Activated CD8-positive, alpha-beta T cell treated with anti-CD3 and anti-CD28 coated beads, Interleukin-2, amount 10 ng/mL, durations not matched to agents 7 days and 5 days (primary cell): ENCODE results near the gene GLMP. TPM values are rescaled to one million over a fixed set of nuclear protein-coding genes. Genes with fewer than 3 reads are reported as not detected.

Experiments
- ATAC-seq: fragments of 150-1000 bp; cut with Tn5 transposase; one replicate; pipeline ENCODE4 v1.10.0; 2021; ENCODE audit warnings: moderate library complexity
- CTCF ChIA-PET: fragments of 350-600 bp; sonication (Branson Sonifier 250); formaldehyde crosslinking; loops from one replicate; lab custom pipeline; 2021; ENCODE audit warnings: antibody characterized with exemption; lab: Charles Lee
- POLR2A ChIA-PET: fragments of 350-600 bp; sonication (Branson Sonifier 250); formaldehyde crosslinking; loops from one replicate; lab custom pipeline; 2021; ENCODE audit warnings: antibody characterized with exemption; lab: Charles Lee
- DNase-seq: peaks from one replicate; pipeline ENCODE4 v3.0.0-alpha.2; 2020
- H3K27ac Mint-ChIP-seq: one replicate; pipeline ENCODE4 v1.8.0; 2021; ENCODE audit warnings: mild to moderate bottlenecking, mixed read lengths
- H3K27me3 Mint-ChIP-seq: one replicate; pipeline ENCODE4 v1.8.0; 2021; ENCODE audit warnings: low read depth, mixed read lengths
- H3K36me3 Mint-ChIP-seq: one replicate; pipeline ENCODE4 v1.8.0; 2021; ENCODE audit warnings: low read depth, mixed read lengths
- H3K4me1 Mint-ChIP-seq: one replicate; pipeline ENCODE4 v1.8.0; 2021; ENCODE audit warnings: low read depth, mixed read lengths
- H3K4me3 Mint-ChIP-seq: one replicate; pipeline ENCODE4 v1.8.0; 2021; ENCODE audit warnings: mild to moderate bottlenecking, mixed read lengths
- H3K9me3 Mint-ChIP-seq: one replicate; pipeline ENCODE4 v1.8.0; 2022; ENCODE audit warnings: mixed read lengths; ENCODE audit not compliant: insufficient read depth
- total RNA-seq, 2 experiments: library from RNA; stranded (reverse); gene quantifications; one replicate each; pipeline ENCODE4 v1.2.3, GENCODE V29; 2021

GLMP gene
- total RNA-seq, 2 experiments from 2014 or later = 27.7 to 29.8 TPM

GRCh38 chr1:156270314-156270713 is 25.2 kb downstream of the GLMP start:
- Mint-ChIP-seq H3K27me3 (no peaks in the 10 kb centered on the region), H3K9me3 (no peaks in the 10 kb centered on the region), H3K4me3 (no peak overlapping the region), H3K4me1 (no peaks in the 10 kb centered on the region), H3K27ac (no peak overlapping the region), H3K36me3 (peaks cover 68% of the 10 kb centered on the region)
- ChIA-PET POLR2A (interaction anchor here (1.6 to 2.7 kb wide), 2 partner anchors 10 to 12 kb away, joined by 4 to 12 read pairs; partner anchors contain the start of gene SMG5), CTCF (interaction anchor here (3.0 kb wide), 1 partner anchor 10 kb away, joined by 12 read pairs; no protein-coding TSS in a partner anchor)
- ATAC-seq (no peak), DNase-seq (no peak)

- ATAC-seq = no peak
- Mint-ChIP-seq H3K4me3 (no peak overlapping the region), H3K27ac (no peak overlapping the region), H3K36me3 (peaks cover 65% of the 10 kb centered on the region), H3K4me1 (no peaks in the 10 kb centered on the region), H3K27me3 (no peaks in the 10 kb centered on the region), H3K9me3 (no peaks in the 10 kb centered on the region)
- CTCF ChIA-PET = no interaction called here
- POLR2A ChIA-PET = interaction anchor here (0.6 kb wide), 1 partner anchor 291 kb away, joined by 3 read pairs; no protein-coding TSS in a partner anchor
- DNase-seq = no peak
These were observed 27.1 kb downstream of the GLMP start for GRCh38 chr1:156268336-156268735.

- ChIA-PET CTCF (interaction anchor here (2.0 kb wide), 1 partner anchor 54 kb away, joined by 6 read pairs; no protein-coding TSS in a partner anchor), POLR2A (no interaction called here)
- Mint-ChIP-seq H3K27ac (no peak overlapping the region), H3K9me3 (no peaks in the 10 kb centered on the region), H3K36me3 (peaks cover 61% of the 10 kb centered on the region), H3K4me3 (no peak overlapping the region), H3K4me1 (no peaks in the 10 kb centered on the region), H3K27me3 (no peaks in the 10 kb centered on the region)
- DNase-seq = no peak
- ATAC-seq = no peak
These were observed 29.4 kb downstream of the GLMP start for GRCh38 chr1:156266051-156266450.

- POLR2A ChIA-PET = no interaction called here
- Mint-ChIP-seq H3K4me1 (peaks cover 1% of the 10 kb centered on the region), H3K4me3 (no peak overlapping the region), H3K9me3 (no peaks in the 10 kb centered on the region), H3K27me3 (no peaks in the 10 kb centered on the region), H3K36me3 (peaks cover 77% of the 10 kb centered on the region), H3K27ac (no peak overlapping the region)
- no peak for ATAC-seq
- no peak for DNase-seq
- CTCF ChIA-PET = interaction anchor here (1.4 kb wide), 1 partner anchor 55 kb away, joined by 3 read pairs; no protein-coding TSS in a partner anchor
These were observed 32.2 kb downstream of the GLMP start for GRCh38 chr1:156263288-156263655.

- peak overlapping the region; percentile 2 for H3K27ac Mint-ChIP-seq
- ChIA-PET POLR2A (no interaction called here), CTCF (interaction anchor here (1.4 kb wide), 1 partner anchor 56 kb away, joined by 3 read pairs; no protein-coding TSS in a partner anchor)
- H3K9me3 Mint-ChIP-seq = no peaks in the 10 kb centered on the region
- H3K36me3 Mint-ChIP-seq = peaks cover 77% of the 10 kb centered on the region
- peaks cover 7% of the 10 kb centered on the region for H3K4me1 Mint-ChIP-seq
- ATAC-seq = no peak
- no peak overlapping the region for H3K4me3 Mint-ChIP-seq
- DNase-seq = no peak
- no peaks in the 10 kb centered on the region for H3K27me3 Mint-ChIP-seq
These were observed 32.8 kb downstream of the GLMP start for GRCh38 chr1:156262461-156263287.

- CTCF ChIA-PET = interaction anchor here (0.7 to 1.1 kb wide), 3 partner anchors 59 to 120 kb away, joined by 3 to 7 read pairs (median 3); no protein-coding TSS in a partner anchor
- no peaks in the 10 kb centered on the region for H3K27me3 Mint-ChIP-seq
- DNase-seq (no peak), ATAC-seq (no peak)
- H3K4me1 Mint-ChIP-seq = peaks cover 16% of the 10 kb centered on the region
- H3K4me3 Mint-ChIP-seq = no peak overlapping the region
- H3K36me3 Mint-ChIP-seq = peaks cover 71% of the 10 kb centered on the region
- H3K27ac Mint-ChIP-seq = peak overlapping the region; percentile 43
- POLR2A ChIA-PET = interaction anchor here (1.7 kb wide), 1 partner anchor 22 kb away, joined by 7 read pairs; the partner anchor contains the start of gene SMG5
- no peaks in the 10 kb centered on the region for H3K9me3 Mint-ChIP-seq
These were observed 34.6 kb downstream of the GLMP start for GRCh38 chr1:156260896-156261295.

- Mint-ChIP-seq H3K36me3 (peaks cover 63% of the 10 kb centered on the region), H3K4me3 (no peak overlapping the region), H3K9me3 (no peaks in the 10 kb centered on the region), H3K27me3 (no peaks in the 10 kb centered on the region), H3K4me1 (peaks cover 16% of the 10 kb centered on the region), H3K27ac (no peak overlapping the region)
- ATAC-seq (no peak), DNase-seq (no peak)
- CTCF ChIA-PET = interaction anchor here (0.9 to 1.5 kb wide), 8 partner anchors 8 to 163 kb away, joined by 3 to 7 read pairs (median 3); partner anchors contain the start of genes BGLAP and SLC25A44
- POLR2A ChIA-PET = interaction anchor here (1.4 to 1.7 kb wide), 2 partner anchors 20 to 23 kb away, joined by 3 to 7 read pairs; partner anchors contain the start of gene SMG5
These were observed 35.7 kb downstream of the GLMP start for GRCh38 chr1:156259805-156260204.

GRCh38 chr1:156258859-156259258 is 36.6 kb downstream of the GLMP start:
- CTCF ChIA-PET = interaction anchor here (0.9 to 1.5 kb wide), 4 partner anchors 8 to 104 kb away, joined by 3 to 6 read pairs (median 4); partner anchors contain the start of gene BGLAP
- Mint-ChIP-seq H3K4me1 (peaks cover 16% of the 10 kb centered on the region), H3K27ac (no peak overlapping the region), H3K9me3 (no peaks in the 10 kb centered on the region), H3K36me3 (peaks cover 61% of the 10 kb centered on the region), H3K4me3 (no peak overlapping the region), H3K27me3 (no peaks in the 10 kb centered on the region)
- no peak for ATAC-seq
- POLR2A ChIA-PET = interaction anchor here (1.4 kb wide), 1 partner anchor 21 kb away, joined by 3 read pairs; no protein-coding TSS in a partner anchor
- no peak for DNase-seq

- Mint-ChIP-seq H3K4me3 (no peak overlapping the region), H3K36me3 (peaks cover 63% of the 10 kb centered on the region)
- ATAC-seq = no peak
These were observed 37.8 kb downstream of the GLMP start for GRCh38 chr1:156257711-156258110.

GRCh38 chr1:156253634-156254033 is 41.8 kb downstream of the GLMP start:
- Mint-ChIP-seq H3K4me3 (no peak overlapping the region), H3K27me3 (no peaks in the 10 kb centered on the region), H3K36me3 (peaks cover 58% of the 10 kb centered on the region), H3K4me1 (peaks cover 43% of the 10 kb centered on the region), H3K9me3 (no peaks in the 10 kb centered on the region), H3K27ac (peak overlapping the region; percentile 28)
- CTCF ChIA-PET = no interaction called here
- POLR2A ChIA-PET = interaction anchor here (0.7 kb wide), 1 partner anchor 29 kb away, joined by 3 read pairs; the partner anchor contains the start of gene SMG5
- ATAC-seq = no peak
- no peak for DNase-seq

More at GRCh38 chr1:156257711-156258110, 37.8 kb downstream of the GLMP start:
- ChIA-PET CTCF (interaction anchor here (0.9 to 1.1 kb wide), 3 partner anchors 33 to 161 kb away, joined by 3 to 4 read pairs (median 4); no protein-coding TSS in a partner anchor), POLR2A (interaction anchor here (0.8 to 1.3 kb wide), 3 partner anchors 11 to 25 kb away, joined by 3 to 5 read pairs (median 3); partner anchors contain the start of gene SMG5)
- Mint-ChIP-seq H3K9me3 (no peaks in the 10 kb centered on the region), H3K27me3 (no peaks in the 10 kb centered on the region), H3K27ac (peak overlapping the region; percentile 79), H3K4me1 (peaks cover 18% of the 10 kb centered on the region)
- DNase-seq = no peak

GRCh38 chr1:156251527-156251926 is 44.0 kb downstream of the GLMP start:
- ChIA-PET POLR2A (interaction anchor here (0.8 to 1.3 kb wide), 4 partner anchors 21 to 97 kb away, joined by 3 to 6 read pairs (median 3); partner anchors contain the start of gene SMG5), CTCF (interaction anchor here (1.2 to 1.4 kb wide), 3 partner anchors 8 to 155 kb away, joined by 4 to 6 read pairs (median 4); no protein-coding TSS in a partner anchor)
- Mint-ChIP-seq H3K4me1 (peaks cover 26% of the 10 kb centered on the region), H3K27me3 (no peaks in the 10 kb centered on the region), H3K9me3 (no peaks in the 10 kb centered on the region), H3K27ac (peak overlapping the region; percentile 86), H3K4me3 (peak overlapping the region; percentile 10), H3K36me3 (peaks cover 43% of the 10 kb centered on the region)
- ATAC-seq (peak; percentile 48), DNase-seq (peak; percentile 39)
